Astrocyte of the hippocampus (primary cell): ENCODE results near the gene SLC35A5.

Experiments used
- DNase-seq: peaks from one replicate; pipeline ENCODE4 v3.0.0; 2011; ENCODE audit warnings: low read depth, low spot score

SLC35A5 gene

DNA sequence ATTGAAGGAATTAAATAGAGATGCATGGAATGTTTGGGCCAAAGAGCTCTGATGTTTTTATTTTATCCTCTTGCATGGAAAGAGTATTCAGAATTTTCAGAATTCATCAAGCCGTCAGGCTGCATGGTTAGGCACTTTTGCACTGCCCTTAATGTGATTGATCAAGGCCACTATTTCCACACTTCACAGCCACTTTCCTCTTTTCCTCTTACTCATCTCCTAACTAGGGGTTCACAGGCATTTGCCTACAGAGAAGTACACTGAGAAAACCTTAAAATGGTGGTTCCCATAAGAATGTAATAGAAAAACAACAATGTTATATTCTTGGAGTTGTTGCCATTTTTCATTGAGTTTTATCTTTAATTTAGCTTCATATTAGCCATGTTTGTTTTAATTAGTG lies 10.9 kb downstream of the SLC35A5 start:
- no peak for DNase-seq

DNA sequence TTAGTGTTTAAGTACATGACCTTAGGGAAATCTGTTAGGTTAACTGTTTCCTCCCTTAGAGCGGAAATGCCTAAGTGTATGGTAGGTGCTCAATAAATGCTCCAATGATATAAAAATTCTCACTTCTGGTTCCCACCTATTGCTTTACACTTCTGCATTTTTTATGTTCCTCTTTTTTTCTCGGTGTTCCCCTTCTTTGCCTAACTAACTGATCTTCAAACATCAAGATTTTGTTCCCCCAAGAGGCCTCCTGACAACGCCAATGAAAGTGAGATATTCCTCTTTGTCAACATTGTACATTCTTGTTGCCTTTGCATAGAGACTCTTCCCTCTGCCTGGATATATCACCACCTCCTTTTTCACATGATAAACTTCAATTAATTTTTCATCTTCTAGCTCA lies 17.4 kb downstream of the SLC35A5 start:
- DNase-seq: no peak

DNA sequence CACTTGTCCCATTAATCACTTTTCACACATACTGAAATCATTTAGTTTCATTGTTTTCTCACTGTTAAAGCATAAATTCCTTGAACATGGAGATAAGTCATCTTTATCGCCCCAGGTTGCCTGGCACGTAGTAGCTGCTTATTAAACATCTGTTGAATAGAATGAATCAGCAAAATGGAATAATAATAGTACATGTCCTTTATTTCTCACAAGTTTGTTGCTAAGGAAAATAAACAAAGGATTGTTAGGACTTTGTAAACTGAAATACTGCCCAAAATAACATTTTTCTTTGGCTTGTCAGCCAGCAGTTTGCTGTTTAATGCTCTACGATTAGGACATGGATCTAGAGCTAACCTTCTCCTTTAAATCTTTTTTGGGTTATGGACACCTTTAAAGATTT lies 17.9 kb downstream of the SLC35A5 start:
- DNase-seq: peak; percentile 55

DNA sequence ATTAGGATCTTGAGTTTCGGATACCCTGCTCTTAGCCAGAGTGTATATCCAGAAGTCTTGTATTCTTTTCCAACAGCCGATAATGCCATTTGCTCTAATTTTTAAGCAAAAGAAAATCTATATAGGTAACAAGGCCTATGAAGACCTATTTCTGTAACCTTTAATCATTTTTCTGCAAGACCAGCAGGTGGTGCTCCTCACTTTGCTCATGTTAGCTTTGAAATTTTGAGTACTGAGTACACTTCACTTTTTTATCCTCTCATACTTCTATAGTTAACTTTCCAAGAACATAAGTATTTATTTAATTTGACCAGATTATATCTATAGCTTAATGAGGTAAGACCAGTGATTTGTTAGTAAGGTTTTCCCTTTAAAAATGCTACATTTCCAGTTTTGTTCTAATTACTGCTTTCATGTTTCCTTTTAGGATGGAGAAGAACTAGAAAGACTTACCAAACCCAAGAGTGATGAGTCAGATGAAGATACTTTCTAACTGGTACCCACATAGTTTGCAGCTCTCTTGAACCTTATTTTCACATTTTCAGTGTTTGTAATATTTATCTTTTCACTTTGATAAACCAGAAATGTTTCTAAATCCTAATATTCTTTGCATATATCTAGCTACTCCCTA lies 20.5 kb downstream of the SLC35A5 start:
- peak; percentile 76 for DNase-seq

DNA sequence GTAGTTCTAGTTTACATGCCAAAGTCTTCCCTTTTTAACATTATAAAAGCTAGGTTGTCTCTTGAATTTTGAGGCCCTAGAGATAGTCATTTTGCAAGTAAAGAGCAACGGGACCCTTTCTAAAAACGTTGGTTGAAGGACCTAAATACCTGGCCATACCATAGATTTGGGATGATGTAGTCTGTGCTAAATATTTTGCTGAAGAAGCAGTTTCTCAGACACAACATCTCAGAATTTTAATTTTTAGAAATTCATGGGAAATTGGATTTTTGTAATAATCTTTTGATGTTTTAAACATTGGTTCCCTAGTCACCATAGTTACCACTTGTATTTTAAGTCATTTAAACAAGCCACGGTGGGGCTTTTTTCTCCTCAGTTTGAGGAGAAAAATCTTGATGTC lies 21.3 kb downstream of the SLC35A5 start:
- DNase-seq: no peak

DNA sequence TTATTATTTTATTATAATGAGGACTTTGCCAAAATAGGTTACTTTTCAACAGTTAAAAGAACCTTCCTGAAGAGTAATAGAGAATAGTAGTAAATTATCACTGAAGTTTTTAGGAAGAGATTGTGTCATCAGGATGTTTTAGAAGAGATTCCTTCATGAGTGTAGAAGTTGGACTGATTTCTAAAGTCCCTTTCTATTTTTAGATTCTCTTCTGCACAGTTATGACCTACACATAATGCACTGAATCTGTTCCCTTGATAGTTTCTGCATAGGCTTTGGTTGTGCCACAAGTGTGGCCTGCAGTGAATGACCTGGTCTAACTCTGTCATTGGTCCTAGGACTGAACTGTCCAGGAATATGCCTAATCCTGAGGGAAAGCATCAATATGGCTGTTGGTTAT lies 23.9 kb downstream of the SLC35A5 start:
- no peak for DNase-seq

DNA sequence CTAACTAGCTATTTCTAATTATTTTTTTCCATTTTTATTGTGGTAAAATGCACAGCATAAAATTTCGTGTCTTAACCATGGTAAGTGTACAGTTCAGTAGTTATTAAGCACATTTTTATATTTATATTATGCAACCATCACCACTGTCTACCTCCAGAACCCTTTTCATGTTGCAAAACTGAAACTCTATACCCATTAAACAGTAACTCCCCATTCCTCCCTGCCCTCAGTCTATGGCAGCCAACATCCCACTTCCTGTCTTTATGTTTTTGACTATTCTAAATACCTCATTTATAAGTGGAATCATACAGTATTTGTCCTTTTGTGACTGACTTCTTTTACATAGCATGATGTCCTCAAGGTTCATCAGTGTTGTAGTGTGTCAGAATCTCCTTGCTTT lies 25.5 kb downstream of the SLC35A5 start:
- no peak for DNase-seq

DNA sequence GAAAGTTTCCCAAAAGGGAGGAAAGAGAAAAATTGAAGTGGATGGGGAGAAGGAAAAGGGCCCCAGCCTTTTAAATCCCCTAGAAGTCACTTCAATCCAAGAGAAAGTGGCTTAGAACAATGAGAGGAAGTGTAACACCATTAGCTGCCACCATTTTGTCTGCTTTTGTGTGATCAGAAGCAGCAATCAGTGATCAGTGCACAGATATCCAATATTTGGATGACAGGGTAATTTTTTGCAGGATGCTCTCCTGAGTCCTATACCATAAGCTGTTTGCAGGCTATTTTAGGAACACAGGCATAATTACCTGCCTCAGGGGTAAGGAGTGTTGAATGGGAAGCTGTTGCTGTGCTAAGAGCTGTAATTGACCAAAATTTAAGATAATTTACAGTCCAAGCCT lies 31.4 kb downstream of the SLC35A5 start:
- no peak for DNase-seq

DNA sequence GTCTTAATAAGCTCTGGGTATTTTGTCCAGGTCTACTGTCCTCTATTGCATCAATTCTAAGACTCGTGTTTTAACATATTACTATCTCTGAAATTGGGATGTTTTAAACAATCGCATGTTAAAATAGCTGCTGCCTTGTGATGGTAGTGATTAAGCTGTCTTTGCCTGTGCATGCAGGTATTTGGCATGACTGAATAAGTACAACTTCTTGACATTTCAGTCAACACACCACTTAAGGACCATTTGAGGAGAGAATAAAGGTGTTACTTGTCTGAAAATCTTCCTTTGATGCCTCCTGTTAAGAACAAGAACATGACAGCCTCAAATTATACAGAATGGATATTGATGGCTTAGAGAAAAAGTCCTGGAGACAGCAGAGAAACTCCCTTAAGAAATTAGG lies 33.0 kb downstream of the SLC35A5 start:
- no peak for DNase-seq

DNA sequence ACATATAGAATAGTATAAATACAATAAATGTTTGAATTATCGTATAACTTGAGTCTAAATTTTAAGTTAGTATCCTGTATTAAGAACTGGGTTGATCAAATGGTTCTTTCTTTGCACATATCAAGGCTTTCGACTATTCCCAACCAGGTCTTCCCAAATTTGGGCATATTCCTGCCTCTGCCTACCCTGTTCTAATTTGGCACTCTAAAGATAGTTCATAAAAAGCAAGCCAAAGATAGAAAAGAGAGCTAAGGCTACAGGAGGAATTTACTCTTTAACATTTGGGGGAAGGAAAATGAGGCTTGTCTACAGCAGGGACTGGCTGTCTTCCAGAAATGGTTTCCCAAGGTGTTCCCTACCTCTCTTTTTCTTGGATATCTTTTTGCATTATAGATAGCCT lies 36.1 kb downstream of the SLC35A5 start:
- no peak for DNase-seq

DNA sequence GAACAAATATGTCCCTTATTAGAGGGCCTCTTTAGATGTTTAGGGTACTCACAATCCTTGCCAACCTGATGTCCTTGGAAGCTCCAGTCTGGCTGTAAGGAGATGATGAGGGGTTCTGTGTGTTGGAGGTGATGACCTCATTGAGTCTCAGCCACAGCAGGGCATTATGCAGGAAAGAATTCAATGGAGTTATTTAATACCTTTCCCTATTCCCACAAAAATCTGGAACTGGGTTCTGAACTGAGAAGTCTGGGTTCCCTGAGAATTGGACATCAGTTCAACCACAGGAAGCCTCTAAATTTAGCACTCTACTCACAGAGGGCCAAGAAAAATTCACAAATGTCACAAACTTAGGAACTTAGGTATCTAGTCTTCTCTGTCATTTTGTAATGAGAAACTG lies 36.9 kb downstream of the SLC35A5 start:
- no peak for DNase-seq

DNA sequence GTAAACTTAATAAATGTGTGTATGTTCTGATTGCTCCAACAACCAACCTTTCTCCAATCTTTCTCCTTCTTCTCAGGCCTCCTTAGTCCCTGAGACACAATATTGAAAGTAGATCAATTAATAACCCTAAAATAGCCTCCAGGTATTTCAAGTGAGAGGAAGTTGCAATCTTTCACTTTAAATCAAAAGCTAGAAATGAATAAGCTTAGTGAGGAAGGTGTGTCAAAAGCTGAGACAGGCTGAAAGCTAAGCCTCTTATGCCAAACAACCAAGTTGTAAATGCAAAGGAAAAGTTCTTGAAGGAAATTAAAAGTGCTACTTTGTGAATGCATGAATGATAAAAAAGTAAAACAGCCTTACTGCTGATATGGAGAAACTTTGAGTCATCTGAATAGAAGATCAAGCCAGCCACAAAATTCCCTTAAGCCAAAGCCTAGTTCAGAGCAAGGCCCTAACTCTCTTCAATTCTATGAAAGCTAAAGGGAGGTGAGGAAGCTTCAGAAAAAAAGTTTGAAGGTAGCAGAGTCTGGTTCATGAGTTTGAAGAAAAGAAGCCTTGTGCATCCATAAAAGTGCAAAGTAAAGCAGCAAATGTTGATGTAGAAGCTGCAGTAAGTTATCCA lies 40.5 kb downstream of the SLC35A5 start:
- DNase-seq: no peak

DNA sequence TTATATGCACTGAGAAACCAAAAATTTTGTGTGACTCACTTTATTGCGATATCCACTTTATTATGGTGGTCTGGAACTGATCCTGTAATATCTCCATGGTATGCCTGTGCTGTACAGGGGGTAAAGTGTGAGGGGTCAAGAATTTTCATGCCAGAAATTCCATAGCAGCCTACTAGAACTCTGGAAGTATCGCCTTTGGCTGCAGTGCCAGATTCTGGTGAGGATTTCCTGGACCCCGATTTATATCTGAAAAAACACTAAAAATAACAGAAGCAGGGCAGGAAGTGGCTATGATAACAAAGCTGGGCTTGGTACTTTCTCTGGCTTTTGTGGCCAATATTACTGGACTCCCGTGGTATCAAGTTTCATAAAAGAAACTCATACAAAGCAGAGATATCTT lies 42.7 kb downstream of the SLC35A5 start:
- DNase-seq: peak; percentile 87

DNA sequence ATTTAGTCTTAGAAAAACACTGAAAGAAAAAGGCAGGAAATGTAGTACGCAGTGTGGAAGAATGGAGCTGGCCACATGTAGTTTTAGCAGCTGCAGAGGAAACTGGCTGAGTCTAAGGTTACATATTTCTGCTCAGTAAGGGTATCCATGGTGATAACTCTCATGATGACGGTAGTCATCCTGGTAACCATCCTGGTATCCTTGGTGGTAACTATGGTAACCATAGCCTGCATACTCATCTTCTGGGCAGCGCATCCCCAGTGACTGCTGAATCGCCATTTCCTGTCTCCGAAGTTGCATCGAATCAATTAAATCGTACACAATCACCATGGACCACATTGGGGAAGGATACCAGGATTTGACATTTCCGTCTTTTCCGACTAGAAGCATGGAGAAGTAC lies 43.4 kb downstream of the SLC35A5 start:
- peak; percentile 80 for DNase-seq

DNA sequence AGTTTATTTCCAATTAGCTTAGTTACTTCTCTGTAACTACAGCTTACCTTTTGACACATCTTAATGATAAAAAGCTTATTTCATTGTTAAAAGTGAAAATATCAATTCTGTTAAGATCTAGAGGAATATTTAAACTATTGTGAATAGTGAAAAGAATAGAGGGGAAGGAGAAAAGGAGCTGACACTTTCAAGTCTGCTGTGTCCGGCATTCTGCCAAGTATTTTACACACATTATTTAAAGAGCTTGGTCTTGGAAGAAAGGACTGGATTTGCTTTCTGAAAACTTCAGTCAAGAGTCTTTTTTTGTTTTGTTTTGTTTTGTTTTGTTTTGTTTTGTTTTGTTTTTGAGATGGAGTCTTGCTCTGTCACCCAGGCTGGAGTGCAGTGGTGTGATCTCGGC lies 44.3 kb downstream of the SLC35A5 start:
- DNase-seq: peak; percentile 52

DNA sequence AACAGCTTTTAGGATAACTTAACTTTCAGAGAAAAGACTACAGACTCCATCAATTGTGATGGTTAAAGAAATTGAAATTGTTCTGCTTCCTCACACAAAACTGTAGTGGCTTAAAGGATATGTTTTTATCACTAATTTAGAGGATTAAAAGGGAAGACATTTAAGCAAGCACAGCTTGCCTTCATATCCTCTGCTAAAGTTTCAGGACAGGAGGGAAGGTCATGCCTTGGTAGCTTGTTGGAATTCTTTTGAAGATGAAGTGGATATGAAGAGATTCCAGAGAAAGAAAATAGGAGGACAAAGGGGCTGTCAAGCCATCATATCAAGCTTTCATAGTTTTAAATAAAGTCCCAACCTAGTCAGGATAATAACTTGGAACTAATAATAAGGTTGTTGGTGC lies 46.0 kb downstream of the SLC35A5 start:
- DNase-seq: no peak

DNA sequence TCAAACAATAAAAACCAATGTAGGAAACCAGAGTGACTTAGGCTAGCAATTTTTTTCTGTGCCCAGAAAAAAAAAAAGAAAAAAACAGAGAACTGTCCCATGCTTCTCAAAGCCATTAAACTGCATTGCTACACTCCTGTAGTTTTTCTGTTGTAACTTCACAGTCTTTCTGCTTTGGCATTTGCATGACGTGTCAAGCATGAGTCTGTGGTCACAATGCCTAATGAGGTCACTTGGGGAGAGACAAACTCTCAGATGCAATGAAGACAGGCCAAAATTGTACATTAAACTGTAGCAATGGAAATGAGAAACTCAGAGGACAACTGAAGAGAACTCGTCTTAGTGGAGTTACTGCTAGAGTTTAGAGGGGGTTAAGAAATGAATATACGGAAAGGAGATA lies 48.3 kb downstream of the SLC35A5 start:
- DNase-seq: peak; percentile 84

DNA sequence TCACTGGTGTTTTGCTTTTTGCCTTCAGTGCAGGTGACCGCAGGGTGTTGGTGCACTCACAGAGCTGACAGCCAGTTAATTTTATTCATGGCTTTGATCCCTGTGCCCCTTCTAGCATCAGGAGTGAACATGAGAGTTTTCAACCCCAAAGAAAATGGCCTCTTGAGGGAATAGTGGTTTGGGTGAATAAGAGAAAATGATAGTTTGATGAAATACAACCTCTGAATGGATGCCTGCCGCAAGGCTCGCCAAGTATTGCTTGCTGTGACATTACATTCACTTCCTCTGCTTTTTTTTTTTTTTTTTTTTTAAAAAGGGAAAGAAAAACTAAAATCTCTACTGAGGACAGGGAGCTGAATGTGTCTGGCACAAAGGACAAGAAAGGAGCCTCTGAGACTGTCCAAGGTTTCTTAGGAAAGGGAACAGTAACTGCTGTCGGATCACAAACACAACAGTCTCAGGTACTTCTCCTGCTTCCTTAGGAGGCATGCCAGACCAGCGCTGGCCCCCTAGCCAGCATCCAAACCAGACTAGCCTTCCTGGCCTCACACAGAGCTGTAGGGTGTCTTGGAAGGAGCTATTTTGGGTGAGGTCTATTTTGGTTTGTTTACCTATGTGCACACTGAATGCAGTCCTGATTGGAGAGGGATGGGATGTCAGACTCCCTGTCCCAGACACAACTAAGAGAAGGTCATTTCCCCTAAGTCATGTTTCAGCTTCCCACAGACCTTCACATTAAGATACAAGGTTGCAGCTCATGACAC lies 50.1 kb downstream of the SLC35A5 start:
- no peak for DNase-seq

DNA sequence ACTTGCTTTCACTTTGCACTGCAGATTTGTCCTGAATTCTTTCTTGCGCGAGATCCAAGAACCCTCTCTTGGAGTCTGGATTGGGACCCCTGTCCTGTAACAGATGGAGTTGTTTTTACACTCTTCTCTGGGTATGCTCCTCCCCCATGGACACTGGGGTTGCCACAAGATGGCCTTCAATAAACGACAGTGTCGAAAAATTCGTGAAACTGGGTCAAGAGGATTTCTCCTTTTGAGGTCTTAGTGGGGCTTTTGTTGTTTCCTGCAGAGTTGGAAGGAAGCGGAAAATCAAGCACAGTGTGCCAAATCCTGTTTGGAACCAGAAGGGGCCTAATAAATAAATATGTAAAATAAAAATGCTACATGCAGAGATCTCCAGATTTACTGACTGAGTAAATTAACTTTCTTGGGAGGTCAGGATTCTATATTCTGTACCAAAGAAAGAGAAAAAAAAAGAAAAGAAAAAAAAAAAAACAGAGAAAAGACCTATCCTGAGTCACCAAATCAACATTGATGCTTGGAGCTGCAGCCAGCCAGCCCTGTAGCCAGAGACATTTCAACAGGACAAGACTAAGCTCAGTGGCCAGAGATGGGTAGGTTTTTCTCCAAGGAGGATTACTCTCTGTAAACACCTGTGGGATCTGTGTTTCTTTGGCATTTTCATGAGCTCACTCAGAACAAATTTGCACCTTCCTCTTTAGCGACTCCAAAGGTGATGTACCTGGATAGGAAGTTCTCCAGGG lies 54.3 kb downstream of the SLC35A5 start:
- DNase-seq: no peak

DNA sequence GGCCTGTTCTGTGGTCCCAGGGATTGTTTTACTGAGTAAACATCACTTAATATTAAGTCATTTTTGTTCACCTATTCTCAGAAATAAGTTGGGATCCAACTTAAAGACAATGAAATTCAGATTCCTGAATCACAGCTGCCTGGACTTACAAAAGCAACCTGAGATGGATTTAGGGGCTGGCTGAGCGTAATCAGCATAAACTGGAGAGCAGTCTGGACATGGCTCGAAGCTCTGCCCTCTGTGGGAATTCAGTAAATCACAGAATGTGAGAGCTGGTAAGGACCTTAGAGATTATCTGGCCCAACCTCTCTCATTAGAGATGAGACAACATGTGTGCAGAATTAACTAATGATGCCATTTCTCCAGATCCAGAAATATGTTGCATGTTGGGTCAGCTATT lies 55.4 kb downstream of the SLC35A5 start:
- DNase-seq: no peak

DNA sequence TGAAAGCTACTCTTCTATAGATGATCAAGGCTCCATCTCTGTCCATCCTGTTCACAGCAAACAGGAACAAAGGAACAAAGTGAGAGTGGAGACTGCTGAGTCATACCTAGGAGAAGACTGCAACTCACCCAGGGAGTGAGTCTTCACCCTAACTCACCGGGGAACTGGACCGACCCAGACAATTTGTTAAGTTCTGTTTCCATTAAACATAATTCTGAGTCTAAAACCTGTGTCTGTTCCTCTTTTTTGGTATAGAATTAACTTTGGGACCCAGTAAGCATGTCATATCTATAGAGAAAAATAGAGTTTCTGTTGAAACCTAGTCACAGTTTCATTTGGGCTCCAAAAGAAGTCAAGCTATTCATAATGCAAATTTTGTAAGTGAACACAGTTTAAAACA lies 57.5 kb downstream of the SLC35A5 start:
- no peak for DNase-seq

DNA sequence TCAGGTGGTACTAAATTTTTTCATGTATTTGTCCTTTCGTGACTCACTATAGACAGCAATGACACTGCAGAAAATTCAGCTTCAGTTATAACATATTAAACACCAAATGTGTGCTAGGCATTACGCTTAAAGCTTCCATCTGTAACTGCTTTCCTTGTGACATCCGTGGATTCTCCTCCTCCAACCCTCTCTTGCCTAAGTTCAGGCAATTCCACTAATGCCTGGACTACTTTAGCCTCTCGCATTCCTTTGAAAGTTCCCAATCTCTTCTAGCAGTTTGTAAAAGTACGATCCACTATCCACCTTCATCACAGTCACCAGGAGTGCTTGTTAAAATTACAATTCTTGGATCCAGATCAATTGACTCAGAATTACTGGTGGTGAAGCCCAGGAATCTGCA lies 61.4 kb downstream of the SLC35A5 start:
- no peak for DNase-seq
